Ammon's horn (tissue), 1 donor: ENCODE measurements around the gene KCNJ16.
A peak's percentile ranks its signal among the peaks of the same experiment; 100 is the strongest.

Source experiments
- DNase-seq: peaks from one replicate; pipeline ENCODE4 v3.0.0-alpha.2; 2016; ENCODE audit warnings: low spot score

The KCNJ16 gene

DNA sequence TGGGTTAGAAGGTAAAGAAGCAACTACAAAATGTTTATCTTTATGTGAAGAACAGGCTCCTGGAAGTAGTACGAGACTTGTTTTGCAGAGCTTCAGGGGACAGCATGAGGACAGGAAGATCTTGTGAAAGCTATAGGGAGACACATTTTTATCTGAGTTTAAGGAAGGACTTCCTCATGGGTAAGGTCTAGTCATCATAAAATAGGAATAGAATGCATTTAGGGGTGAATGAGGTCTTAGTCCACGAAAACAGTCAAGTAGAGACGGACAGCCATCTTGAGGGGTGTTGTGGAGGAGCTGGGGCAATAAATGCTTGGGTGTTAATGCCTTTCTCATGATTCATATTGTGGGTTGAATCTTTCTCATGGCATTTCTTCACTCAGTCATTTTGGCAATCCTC lies 24.3 kb downstream of the KCNJ16 start:
- DNase-seq: no peak

DNA sequence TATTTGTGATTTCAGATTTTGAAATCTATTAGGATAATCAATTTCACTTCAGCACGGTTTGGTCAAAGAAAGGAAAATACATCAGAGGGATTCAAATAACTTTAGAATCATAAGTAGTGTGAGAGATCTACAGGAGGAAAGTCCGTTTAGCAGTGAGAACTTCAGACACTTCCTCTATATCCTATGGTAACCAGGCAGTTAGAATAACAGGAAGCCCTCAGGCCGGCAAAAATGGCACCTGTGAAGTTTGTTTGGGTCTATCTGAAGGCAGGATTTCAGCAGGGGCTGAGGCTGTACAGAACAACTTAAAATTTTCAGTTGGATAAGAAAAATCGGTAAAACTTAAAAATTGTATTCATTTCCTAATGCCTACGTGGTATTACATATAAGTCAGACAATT lies 24.9 kb downstream of the KCNJ16 start:
- DNase-seq: no peak

DNA sequence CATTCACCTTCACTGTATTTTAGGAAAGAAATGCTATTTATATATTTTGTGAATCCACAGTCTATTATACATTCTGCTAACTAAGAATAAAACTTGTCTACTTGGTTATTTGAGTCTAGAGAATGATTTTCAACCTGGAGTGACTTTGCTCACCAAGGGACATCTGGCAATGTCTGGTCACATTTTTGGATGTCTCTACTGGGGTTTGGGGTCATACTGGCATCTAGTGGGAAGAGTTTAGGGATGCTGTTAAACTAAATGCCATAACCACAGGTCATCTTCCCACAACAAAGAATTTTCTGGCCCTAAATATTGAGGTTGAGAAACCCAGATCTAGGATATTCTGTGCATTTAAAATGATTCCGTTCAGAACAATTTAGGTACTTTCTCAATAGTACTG lies 26.0 kb downstream of the KCNJ16 start:
- DNase-seq: no peak

DNA sequence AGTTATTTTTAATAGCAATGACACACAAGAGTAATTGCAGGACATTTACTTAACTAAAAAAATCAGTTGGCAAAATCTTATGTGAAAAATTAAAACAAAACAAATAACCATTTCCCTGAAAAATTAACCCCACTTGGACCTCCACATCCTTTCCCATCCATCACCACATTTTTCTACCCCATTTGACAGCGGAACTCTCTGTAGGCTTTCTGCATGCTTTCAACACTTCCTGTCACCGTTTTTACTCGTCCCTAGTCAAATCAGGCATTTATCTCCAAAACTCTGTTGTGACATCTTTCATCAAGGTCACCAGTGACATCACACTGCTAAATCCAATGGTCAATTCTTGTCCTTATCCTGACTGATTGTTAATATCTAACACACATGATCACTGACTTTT lies 27.5 kb downstream of the KCNJ16 start:
- no peak for DNase-seq

DNA sequence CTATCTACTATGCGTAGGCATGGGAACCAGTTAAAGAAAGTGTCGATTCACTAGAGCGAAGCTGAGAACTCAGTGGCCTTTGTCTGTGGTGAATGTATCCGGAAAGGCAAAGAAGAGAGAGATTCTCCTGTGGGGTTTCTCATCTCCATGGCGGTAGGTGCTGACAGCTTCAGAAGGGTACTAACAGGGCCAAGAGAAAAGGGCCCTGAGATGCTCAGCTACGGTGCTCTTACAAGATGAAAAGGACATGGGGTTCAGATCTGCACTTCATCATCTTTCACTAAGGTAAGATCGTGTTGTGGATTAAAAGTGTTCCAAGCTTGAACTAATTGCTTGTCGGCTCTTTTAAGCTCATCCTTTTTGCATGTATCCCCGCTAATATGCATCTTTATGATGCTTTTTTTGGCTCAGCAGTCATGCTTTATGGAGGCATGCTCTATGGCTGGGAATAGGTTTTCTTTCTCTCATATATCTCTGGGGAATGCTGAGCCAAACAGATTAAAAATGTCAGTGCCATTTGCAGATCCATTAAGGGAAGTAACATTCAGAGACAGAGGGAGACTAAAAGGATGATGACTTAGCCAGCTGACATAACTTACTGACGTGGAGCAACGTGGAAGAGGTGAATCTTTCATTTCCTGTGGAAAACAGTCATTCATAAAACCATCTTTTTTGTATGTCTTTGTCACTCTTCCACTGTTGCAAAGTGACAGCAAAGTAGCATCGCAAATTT lies 29.9 kb downstream of the KCNJ16 start:
- DNase-seq: no peak

DNA sequence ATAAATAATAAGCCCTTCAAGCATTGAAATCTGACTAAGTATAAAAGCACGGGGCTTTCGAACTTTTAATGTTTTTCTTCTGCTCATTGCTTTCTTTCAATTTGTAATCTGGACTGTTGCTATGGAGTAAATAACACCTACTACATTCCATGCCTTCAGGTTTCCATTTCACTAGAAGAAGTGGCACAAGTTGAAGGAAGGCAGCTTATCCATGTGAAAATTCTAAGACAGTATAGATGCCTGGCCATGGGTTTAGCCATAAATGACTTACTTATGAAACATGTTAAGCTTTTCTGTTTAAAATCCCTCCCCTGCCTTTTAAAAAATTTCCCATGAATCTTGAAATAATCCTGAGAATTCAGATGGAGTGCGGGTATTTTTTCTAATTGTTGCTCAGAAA lies 30.6 kb downstream of the KCNJ16 start:
- DNase-seq: no peak

DNA sequence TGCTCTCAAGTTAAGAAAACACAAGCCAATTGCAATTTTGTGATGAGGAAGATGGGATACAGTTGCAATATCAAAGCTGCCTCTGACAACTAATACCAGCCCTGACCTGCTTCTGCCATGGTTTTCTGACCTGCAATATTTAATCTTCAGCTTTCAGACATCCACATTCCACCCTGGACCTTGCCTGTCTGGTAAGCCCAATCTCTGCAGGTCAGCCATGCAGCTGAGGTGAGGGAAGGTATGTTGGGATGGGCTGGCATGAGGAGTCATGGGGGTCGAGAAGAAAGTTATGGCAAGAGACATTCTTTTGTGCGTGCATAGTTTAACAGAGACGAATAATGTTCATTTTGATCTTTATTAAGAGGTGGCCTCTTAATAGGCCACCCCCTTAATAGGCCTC lies 31.5 kb downstream of the KCNJ16 start:
- no peak for DNase-seq

DNA sequence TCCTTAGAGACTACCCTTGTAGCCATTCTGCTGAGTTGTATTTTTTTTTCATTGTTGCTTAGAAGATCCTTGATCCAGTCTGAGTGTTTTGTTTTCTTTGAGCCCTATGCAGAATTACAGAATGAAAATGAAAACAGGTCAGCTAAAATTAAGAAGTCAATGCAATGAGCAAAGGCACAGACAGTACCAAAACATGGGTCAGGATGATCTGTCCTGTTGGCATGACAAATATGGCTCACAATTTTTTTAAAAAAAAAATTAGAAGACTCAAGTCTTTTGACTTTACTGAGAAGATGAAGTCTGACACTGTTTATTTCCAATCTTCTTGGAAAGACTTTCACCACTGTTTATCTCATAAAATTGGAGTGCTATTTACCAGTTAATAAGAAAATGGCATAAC lies 32.4 kb downstream of the KCNJ16 start:
- DNase-seq: no peak

DNA sequence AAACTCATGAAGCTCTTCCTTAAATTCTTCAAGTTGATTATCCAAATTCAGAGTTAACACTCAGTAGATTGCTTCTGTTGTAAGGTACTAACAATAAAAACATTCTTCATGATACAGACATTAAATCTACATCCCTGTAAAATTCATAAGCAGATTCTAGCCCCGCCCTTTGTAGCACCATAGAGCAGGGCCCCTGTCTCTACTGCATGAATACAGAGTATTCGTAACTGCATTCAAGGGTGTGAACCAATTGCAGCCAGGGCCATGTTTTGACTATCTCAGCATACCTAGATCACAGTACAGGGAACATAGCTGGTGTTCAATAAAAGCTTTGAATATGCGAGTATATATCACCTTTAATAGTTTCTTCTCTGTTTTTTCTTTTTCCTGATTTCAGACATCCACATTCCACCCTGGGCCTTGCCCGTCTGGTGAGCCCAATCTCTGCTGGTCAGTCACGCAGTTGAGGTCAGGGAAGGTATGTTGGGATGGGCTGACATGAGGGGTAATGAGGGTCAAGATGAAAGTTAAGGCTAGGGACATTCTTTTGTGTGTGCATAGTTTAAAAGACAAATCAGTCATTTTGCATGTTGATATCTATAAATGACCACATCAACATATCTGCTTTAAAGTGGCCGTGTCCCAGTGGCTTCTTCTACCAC lies 33.0 kb downstream of the KCNJ16 start:
- DNase-seq: no peak

DNA sequence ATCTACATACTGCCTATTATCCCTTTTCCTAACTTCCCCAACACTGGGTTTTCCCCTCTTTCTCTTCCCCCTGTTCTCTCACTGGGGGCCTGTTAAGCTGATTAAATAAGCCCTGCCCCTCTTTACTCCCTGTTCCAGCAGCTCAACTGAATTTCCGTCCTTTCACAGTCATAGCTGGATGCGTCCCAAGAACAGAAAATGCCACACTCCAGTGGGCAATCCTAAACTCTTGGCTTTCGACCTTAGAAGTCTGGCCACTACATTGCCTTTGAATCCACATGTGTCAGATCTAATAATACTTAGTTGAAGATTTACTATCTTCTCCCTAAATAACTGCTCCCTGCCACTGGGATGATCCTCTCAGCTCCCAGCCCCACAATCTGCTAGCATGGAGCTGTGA lies 34.5 kb downstream of the KCNJ16 start:
- DNase-seq: no peak

DNA sequence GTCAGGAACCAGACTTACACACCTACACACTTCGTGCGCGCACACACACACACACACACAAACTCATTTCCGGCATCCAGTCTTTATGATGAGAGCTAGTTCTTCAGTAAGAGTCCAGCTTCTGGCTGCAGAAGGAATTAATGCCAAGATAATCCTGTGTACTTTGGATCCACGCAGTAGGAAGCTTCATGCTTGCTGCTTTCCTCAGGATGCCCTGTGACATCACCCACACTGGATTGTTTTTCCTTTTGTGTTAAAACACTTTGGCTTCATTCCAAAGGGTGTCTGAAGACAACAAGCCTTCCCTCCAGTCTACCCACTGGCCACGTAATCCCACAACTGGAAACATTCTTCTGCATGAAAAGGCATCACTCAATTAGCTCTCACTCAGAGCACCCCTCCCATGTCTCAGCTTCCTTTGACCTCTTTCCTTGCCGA lies 35.4 kb downstream of the KCNJ16 start:
- no peak for DNase-seq

DNA sequence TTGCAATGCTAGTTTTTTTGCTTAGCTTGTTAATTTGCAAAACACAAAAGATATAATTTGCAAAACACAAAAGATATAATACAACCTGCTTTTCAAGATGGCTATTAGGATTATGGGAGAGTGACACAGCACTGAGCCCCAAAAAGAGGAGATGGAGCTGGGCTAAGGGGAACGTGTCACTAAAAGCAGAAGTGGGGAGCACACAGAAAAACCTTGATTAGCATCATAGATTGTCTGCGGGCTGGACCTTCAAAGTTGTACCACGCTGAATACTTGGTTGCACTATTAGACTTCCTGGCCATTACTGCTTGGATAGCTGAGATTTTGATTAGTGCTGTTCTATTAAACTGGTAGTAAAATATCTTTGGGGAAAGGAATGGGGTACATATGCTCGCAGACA lies 36.2 kb downstream of the KCNJ16 start:
- DNase-seq: no peak

DNA sequence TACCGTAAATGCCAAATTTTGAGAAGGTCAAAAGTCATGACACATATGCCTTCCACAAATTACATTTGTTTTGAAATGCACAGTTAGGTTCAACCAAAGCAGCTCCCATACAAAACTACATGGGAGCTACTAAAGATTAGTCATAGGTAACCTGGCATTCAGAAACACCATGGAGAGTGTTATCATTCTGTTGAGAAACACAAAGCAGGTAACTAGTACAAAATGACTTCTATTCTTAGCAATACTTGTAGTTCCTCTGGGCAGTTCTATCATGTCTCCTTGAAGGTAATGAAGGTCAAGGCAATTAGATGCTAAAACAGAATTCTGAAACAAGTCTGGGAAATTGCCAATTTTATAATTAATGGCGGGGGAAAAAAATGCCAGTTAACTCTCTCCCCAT lies 39.4 kb downstream of the KCNJ16 start:
- no peak for DNase-seq

DNA sequence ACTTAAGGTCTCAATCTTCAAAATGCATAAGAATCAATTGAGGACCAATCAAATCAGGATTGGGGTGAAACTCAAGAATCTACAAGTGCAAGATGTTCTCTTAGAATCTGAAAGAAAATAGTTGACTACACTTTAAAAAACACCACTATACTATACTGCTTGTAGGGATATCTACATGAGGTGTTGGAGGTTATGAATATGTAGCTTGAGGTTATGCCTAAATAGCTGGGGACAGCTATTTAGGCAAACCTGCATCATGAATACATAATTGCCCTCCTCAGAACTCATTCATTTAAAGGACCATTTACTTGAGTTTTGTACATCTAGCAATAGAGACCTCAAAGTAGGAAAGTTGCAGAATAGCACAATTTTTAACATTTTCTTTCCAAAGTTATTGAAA lies 40.1 kb downstream of the KCNJ16 start:
- no peak for DNase-seq

DNA sequence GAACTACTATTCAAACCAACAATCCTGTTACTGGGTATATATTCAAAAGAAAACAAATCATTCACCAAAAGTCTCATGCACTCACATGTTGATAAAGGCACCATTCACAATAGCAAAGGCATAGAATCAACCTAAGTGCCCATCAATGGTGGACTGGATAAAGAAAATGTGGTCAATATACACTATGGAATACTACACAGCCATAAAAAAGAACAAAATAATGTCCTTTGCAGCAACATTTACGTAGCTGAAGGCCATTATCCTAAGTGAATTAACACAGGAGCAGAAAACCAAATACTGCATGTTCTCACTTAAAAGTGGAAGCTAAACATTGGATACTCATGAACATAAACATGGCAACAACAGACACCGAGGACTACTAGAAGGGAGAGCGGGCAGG lies 41.9 kb downstream of the KCNJ16 start:
- no peak for DNase-seq

DNA sequence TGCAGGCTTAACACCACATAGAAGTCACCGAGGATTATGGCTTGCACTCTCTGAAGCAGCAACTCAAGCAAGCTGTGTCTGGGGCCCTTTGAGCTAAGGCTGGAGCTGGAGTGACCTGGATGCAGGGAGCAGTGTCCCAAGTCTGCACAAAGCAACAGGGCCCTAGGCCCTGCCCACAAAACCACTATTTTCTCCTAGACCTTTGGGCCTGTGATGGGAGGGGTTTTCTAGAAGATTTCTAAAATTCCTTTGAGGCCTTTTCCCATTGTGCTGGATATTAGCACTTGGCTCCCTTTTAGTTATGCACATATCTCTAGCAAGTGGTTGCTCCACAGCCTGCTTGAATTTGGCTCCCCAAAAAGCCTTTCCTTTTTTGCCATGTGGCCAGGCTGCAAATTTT lies 44.5 kb downstream of the KCNJ16 start:
- DNase-seq: no peak

DNA sequence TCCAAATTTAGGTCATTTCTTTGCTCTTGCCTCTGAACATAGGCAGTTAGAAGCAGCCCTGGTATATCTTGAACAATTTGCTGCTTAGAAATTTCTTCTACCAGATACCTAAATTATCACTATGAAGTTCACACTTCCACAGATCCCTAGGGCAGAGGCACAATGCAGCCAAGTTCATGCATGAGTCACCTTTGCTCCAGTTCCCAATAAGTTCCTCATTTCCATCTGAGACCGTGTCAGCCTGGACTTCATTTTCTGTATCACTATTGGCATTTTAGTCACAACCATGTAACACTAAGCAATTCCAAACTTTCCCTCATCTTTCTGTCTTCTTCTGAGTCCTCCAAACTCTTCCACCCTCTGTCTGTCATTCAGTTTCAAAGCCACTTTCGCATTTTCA lies 45.0 kb downstream of the KCNJ16 start:
- no peak for DNase-seq

DNA sequence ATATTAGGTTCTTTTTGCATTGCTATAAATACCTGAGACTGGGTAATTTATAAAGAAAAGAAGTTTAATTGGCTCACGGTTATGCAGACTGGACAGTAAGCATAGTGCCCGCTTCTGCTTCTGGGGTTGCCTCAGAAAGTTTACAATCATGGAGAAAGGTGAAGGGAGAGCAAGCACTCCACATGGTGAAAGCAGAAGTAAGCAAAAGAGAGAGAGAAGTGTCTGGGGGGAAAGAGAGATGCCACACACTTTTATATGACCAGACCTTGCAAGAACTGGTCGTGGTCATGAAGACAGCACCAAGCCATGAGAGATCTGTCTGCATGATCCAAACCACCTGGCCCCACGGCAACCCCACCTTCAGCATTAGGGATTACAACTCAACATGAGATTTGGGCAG lies 45.4 kb downstream of the KCNJ16 start:
- DNase-seq: peak; percentile 27

DNA sequence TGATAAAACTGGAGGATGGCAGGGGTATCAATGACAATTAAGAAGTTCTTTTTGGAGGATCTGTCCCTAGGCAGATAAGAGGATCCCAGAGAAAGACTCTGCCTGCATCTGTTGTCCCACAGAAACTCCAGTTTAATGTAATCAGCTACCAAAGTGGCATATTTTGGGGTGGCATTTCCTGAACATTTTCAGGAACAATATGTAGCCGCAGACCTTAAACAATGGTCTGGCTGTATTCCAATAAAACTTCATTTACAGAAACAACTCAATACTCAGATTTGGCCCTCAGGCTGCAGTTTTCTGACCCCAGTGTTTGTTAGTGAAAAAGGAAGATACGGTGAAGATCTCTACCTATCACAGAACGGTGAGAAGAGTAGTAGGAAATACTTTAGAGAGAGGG lies 46.1 kb downstream of the KCNJ16 start:
- no peak for DNase-seq

DNA sequence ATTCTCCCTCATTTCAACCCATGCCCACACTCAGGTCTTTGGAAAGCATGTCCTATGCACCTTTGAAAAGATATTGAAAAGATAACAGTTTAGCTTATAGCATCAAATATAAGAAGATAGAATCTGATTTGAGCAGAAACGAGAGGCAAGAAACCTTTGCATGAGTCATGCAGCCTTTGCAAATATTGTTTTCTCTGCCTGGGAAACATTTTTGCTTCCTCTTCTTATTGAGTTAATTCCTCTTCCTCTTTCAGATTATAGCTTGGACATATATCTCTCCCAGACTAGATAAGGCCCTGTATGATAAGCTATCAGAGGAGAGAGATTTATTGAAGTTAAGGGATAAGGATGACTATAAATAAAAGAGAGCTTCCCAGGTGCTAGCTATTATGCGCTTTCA lies 48.2 kb downstream of the KCNJ16 start:
- DNase-seq: no peak

DNA sequence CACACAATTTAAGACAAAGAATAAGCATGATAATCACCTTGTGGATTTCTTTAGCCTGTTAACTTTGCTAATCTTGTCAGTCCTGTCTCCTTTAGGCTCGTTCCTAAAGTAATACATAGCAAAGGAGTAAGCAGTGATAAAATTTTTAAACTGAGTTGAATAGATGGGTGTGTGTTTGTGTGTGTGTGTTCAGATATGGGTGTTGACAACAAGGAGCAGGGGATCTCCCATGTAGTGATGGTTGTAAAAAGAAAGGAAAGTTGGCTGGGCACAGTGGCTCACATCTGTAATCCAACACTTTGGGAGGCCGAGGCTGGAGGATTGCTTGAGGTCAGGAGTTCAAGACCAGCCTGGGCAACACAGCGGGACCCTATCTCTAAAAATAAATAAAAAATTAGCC lies 49.7 kb downstream of the KCNJ16 start:
- no peak for DNase-seq

DNA sequence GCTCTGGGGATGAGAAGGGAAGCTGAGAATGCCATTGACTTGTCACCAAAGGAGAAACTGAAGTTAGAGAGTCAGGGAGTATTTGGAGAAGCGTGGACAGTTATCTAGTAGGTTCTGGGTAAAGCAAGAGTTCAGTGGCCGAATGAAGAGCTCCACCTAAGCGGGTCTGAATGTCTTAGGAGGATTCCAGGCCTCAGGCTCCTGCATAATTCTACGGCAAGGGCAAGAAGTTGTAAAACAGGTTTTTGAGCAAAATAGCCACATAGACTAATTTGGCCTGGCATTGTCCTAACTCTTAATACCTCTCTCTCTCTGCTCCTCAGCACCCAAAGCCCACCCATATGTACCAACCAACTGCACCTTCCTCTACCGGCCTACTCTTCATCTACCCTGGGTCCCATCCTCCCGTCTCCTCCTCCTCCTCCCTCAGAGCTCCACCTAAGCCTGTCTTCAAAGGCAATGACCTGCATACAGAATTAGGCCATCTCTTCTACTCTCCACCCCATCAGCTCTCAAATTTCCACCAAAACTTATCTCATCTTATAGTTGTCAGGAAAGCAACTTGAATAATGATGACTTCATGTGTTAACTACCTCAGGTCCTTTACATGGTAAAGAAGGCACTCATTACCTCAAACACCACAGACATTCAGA lies 52.3 kb downstream of the KCNJ16 start:
- DNase-seq: no peak

DNA sequence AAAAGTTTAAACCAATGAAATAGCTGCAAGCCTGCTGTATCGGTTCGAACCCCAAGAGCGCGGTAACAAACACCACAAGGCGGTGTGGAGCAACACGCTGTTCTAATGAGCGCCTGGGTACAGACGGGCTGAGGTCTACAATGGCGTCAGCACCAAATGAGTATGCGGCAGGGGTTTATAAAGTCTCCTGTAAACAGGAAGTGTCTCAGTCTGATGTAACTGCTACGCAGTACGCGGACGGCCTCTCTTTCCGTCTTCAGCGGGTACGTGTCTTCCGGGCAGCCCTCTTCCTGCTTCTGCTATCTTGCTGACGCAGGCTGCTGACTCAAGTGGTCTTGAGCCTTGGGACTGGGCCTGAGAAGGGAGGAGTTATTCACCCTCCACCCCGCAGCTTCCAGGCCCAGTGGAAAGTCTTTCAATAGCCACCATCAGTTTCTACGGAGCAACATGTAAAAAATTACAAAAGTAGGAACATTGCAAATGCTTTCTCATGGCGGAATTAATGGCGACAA lies 53.8 kb downstream of the KCNJ16 start:
- no peak for DNase-seq
